ENCODE data around the gene KCNA4.
"Not testable (repeated sequence)": the region's sequence is repeated elsewhere in the genome, so short reads cannot be mapped to it uniquely, and the experiment has no call there.

The KCNA4 gene

GRCh38 chr11:29996016-29996415 is 20.8 kb downstream of the KCNA4 start:
- no peak for DNase-seq (ENCODE audit: low read depth)

- DNase-seq (ENCODE audit: low read depth), result no peak
These were observed 27.5 kb downstream of the KCNA4 start for GRCh38 chr11:29989174-29989970.

DNA sequence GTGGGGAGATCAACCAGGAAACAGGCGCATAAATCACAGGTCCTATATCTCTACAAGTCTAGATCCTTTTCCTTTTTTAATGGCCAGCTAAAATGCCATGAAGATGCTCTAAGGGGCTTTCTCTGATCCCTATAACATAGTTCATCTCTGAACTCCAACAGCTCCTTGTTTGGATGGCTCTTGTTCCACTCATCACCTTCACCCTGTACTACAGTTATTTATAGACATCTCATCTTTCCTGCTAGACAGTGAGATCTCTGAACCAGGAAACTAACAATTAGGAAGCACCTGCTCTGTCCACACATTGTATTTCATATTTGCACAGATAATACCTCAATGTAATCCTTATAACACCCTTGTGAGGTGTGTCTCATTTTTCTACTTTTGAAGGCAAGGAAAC is 31.6 kb downstream of the KCNA4 start:
- no peak for DNase-seq (ENCODE audit: low read depth)

- no peak for DNase-seq (ENCODE audit: low read depth)
These were observed 32.3 kb downstream of the KCNA4 start for GRCh38 chr11:29984544-29984943.

- no peak for DNase-seq (ENCODE audit: low read depth)
These were observed 38.3 kb downstream of the KCNA4 start for GRCh38 chr11:29978549-29978948.

- DNase-seq (ENCODE audit: low read depth), result not testable (repeated sequence)
These were observed 41.2 kb downstream of the KCNA4 start for GRCh38 chr11:29975580-29975979.

DNA sequence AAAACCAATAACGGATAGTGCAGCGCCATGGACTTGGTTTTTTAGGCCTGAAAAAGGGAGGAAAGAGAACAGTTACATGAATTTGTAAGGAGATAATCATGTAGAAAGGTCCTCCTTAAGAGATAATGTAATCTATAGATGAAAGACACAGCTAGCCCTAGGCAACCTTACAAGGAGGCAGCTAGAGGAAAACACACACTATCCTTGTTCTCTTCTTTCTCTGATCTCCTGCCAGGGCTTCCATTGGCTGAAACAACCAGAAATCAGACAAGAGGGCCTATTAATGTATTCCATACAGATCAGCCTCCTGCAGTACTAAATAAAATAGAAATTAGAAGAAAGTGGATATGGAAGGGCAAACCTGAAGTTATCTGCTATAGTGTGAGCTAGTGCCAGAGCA is 53.0 kb downstream of the KCNA4 start:
- no peak for DNase-seq (ENCODE audit: low read depth)

DNA sequence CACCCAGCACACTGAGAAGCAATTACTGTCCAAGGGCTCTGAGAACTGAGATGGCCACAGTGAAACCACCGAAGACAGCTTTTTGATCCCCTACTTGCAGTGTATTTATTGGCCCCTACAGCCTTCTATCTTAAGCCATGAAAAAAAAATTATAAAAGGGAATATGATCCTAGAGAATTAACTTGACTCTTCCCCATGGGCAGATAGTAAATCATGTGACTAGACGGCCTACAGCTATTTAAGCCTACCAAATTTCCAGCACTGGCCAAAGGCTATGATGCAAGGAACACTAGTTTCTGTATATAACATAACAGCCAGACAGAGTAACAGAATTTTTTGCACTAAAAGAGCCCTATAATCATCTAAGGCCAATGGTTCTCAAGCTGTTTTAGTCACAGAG is 53.8 kb downstream of the KCNA4 start:
- no peak for DNase-seq (ENCODE audit: low read depth)

GRCh38 chr11:29962243-29962642 is 54.6 kb downstream of the KCNA4 start:
- no peak for DNase-seq (ENCODE audit: low read depth)

Measured in stimulated activated CD8-positive, alpha-beta memory T cell treated with anti-CD3 and anti-CD28 coated beads, Interleukin-7, amount 100 ng/mL, for 24 hours (primary cell).